ENCODE measurements around the gene PDHX. TPM values are rescaled to one million over a fixed set of nuclear protein-coding genes. Genes with fewer than 3 reads are reported as not detected.

Gene PDHX
- total and polyA plus RNA-seq, 2 of the 4 experiments (the other 2 are of a cell fraction), result 19.8 to 26.7 TPM

GRCh38 chr11:35042913-35043312 lies 126.5 kb downstream of the PDHX start:
- Histone ChIP-seq H3K27me3 (ENCODE audit: control insufficient read depth, insufficient read depth, low read length) (no peaks in the 10 kb centered on the region), H3K27ac (ENCODE audit: insufficient read depth, low read length) (no peak overlapping the region), H3K79me1 (ENCODE audit: low read depth in 1 of 2, low read length in 2 of 2) (no peaks in the 10 kb centered on the region), H2BK120ac (ENCODE audit: low read depth, low read length) (no peak overlapping the region), H2AK9ac (replicated peaks; ENCODE audit: low read depth, low read length, poor library complexity) (no peak overlapping the region), H3K9me3 (ENCODE audit: control insufficient read depth, insufficient read depth, low read length) (no peaks in the 10 kb centered on the region), H3K4me2 (ENCODE audit: low read depth, low read length) (no peak overlapping the region), H3K36me3 (ENCODE audit: control insufficient read depth, insufficient read depth, low read length) (no peaks in the 10 kb centered on the region), H3K56ac (ENCODE audit: extremely low read depth, insufficient read depth, low read length) (no peak overlapping the region), H4K5ac (ENCODE audit: low read depth, low read length) (no peak overlapping the region), H3K9me1 (ENCODE audit: insufficient read depth, low read length) (no peaks in the 10 kb centered on the region; the same call in 1 of the 2 replicates), H4K91ac (ENCODE audit: insufficient read depth, low read depth, low read length) (no peak overlapping the region), H4K8ac (ENCODE audit: low read depth in 2 of 2, low read length in 2 of 2) (no peak overlapping the region), H3K23ac (ENCODE audit: low read depth, low read length) (no peak overlapping the region), H3K4me3 (ENCODE audit: insufficient read depth, low read depth, low read length) (no peak overlapping the region), H3K14ac (replicated peaks; ENCODE audit: low read depth, low read length) (no peak overlapping the region), H2BK5ac (ENCODE audit: low read depth, low read length, poor library complexity, severe bottlenecking) (no peak overlapping the region), H2AK5ac (ENCODE audit: low read depth, low read length) (no peak overlapping the region), H3K4ac (ENCODE audit: low read depth, low read length) (no peak overlapping the region), H2AFZ (replicated peaks; ENCODE audit: low read length, poor library complexity) (no peak overlapping the region), H4K20me1 (ENCODE audit: insufficient read depth, low read length) (no peaks in the 10 kb centered on the region), H2BK15ac (ENCODE audit: low read depth, low read length) (no peak overlapping the region), H3K4me1 (ENCODE audit: control insufficient read depth, insufficient read depth, low read length) (no peaks in the 10 kb centered on the region; the same call in 1 of the 2 replicates), H3K9ac (ENCODE audit: low read depth, low read length) (no peak overlapping the region), H3K18ac (ENCODE audit: low read depth, low read length) (no peak overlapping the region), H2BK20ac (ENCODE audit: low read depth, low read length) (no peak overlapping the region)
- no TSS peak for BruUV-seq (replicated peaks)
- DNase-seq (no peak), ATAC-seq (ENCODE audit: low read depth) (0 out of 2 replicates have a peak, but pooled peaks have one; percentile 29)
- no CpG with 5 or more reads among the region's 3 CpGs for WGBS, 2 experiments (ENCODE audit: extremely low coverage in 2 of 2, insufficient read length in 1 of 2)
- dilution Hi-C loops (cut with HindIII; ENCODE audit: low sequenced_read_pairs, unreplicated experiment) (no loop called here), in situ Hi-C loops (cut with MboI; ENCODE audit: low sequenced_read_pairs) (no loop called here), intact Hi-C loops (cut with micrococcal nuclease) (no loop called here)
- no peak for TF ChIP-seq CTCF (conservative IDR thresholded peaks at IDR 0.05; ENCODE audit: low read depth, low read length)
- TF ChIP-seq RFX5 (IDR thresholded peaks at IDR 0.05; ENCODE audit: low read depth, low read length), result no peak
- TF ChIP-seq ELK1 (IDR thresholded peaks at IDR 0.05; ENCODE audit: borderline replicate concordance, low read depth, low read length), result no peak
- no peak for TF ChIP-seq FOS (IDR thresholded peaks at IDR 0.05; ENCODE audit: low read depth, low read length)
- CTCF ChIA-PET, result no interaction called here
- POLR2A ChIA-PET (ENCODE audit: unreplicated experiment), result no interaction called here
